ENCODE results near the gene LTB.

Gene LTB

DNA sequence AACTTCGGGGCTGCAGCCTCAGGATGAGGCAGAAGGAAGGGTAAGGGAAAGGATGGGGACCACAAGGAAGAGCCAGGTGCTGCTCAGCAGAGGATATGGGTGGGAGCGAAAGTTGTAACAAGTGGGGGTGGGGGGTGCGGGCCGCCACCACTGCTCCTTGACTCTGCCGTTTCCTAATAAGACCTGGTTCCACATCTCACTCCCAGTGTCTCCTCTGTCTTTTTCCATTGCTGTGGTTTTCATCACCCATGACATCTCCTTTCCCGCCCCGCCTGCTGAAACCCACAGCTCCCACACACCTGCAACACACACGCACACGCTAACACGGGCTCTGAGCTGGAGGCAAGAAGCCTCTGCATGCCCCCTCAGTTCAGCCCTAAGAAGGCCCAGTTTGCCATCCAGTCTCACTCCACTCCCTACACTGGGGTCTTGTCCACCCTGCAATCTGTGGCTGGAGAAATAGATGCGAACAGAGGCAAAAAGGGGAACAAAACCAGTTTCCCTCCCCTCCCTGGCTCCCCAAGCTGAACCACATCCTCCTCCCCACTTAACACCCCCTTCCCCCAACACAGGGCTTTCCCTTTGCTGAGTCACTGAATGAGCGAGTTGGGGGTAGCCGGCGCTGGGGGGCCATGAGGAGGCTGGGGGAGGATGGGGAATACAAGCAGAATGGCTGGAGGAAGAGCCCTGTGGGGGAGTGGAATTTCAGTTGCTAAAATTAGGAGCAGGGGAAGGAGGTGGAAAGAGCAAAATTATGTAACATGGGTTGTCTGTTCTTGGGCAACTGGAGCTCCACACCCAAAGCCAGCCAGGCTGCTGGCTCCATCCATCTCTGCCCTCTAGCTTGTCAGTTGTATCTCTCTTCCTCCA, 23.4 kb downstream of the LTB start:
- Histone ChIP-seq H3K36me3 (ENCODE audit: low read depth) (peaks cover 54% of the 10 kb centered on the region), H3K9me3 (ENCODE audit: severe bottlenecking) (no peaks in the 10 kb centered on the region), H3K27me3 (ENCODE audit: insufficient read depth, poor library complexity, severe bottlenecking) (no peaks in the 10 kb centered on the region), H3K4me1 (ENCODE audit: insufficient read depth, poor library complexity, severe bottlenecking) (peaks cover 27% of the 10 kb centered on the region), H3K27ac (ENCODE audit: poor library complexity, severe bottlenecking) (peak overlapping the region; percentile 72), H3K4me3 (ENCODE audit: severe bottlenecking) (no peak overlapping the region)
- ATAC-seq (ENCODE audit: low read depth) (no peak), DNase-seq (ENCODE audit: low spot score) (no peak)
- TF ChIP-seq, protein P1, sequence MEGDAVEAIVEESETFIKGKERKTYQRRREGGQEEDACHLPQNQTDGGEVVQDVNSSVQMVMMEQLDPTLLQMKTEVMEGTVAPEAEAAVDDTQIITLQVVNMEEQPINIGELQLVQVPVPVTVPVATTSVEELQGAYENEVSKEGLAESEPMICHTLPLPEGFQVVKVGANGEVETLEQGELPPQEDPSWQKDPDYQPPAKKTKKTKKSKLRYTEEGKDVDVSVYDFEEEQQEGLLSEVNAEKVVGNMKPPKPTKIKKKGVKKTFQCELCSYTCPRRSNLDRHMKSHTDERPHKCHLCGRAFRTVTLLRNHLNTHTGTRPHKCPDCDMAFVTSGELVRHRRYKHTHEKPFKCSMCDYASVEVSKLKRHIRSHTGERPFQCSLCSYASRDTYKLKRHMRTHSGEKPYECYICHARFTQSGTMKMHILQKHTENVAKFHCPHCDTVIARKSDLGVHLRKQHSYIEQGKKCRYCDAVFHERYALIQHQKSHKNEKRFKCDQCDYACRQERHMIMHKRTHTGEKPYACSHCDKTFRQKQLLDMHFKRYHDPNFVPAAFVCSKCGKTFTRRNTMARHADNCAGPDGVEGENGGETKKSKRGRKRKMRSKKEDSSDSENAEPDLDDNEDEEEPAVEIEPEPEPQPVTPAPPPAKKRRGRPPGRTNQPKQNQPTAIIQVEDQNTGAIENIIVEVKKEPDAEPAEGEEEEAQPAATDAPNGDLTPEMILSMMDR (IDR thresholded peaks at IDR 0.05; ENCODE audit: poor library complexity, severe bottlenecking), result no peak

DNA sequence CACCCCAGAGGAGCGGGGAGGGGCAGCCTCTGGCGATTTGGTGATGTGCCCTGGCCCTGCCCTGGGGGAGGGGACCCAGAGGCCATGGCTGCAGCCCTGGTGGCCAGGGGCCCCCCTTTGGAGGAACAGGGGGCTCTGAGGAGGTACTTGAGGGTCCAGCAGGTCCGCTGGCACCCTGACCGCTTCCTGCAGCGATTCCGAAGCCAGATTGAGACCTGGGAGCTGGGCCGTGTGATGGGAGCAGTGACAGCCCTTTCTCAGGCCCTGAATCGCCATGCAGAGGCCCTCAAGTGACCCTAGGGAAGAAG, 24.0 kb downstream of the LTB start:
- ATAC-seq (ENCODE audit: low read depth), result no peak
- Histone ChIP-seq H3K36me3 (ENCODE audit: low read depth) (peaks cover 60% of the 10 kb centered on the region), H3K4me3 (ENCODE audit: severe bottlenecking) (no peak overlapping the region), H3K4me1 (ENCODE audit: insufficient read depth, poor library complexity, severe bottlenecking) (peaks cover 24% of the 10 kb centered on the region), H3K27ac (ENCODE audit: poor library complexity, severe bottlenecking) (no peak overlapping the region), H3K27me3 (ENCODE audit: insufficient read depth, poor library complexity, severe bottlenecking) (no peaks in the 10 kb centered on the region), H3K9me3 (ENCODE audit: severe bottlenecking) (no peaks in the 10 kb centered on the region)
- DNase-seq (ENCODE audit: low spot score), result no peak
- TF ChIP-seq, protein P1 (IDR thresholded peaks at IDR 0.05; ENCODE audit: poor library complexity, severe bottlenecking), result no peak

DNA sequence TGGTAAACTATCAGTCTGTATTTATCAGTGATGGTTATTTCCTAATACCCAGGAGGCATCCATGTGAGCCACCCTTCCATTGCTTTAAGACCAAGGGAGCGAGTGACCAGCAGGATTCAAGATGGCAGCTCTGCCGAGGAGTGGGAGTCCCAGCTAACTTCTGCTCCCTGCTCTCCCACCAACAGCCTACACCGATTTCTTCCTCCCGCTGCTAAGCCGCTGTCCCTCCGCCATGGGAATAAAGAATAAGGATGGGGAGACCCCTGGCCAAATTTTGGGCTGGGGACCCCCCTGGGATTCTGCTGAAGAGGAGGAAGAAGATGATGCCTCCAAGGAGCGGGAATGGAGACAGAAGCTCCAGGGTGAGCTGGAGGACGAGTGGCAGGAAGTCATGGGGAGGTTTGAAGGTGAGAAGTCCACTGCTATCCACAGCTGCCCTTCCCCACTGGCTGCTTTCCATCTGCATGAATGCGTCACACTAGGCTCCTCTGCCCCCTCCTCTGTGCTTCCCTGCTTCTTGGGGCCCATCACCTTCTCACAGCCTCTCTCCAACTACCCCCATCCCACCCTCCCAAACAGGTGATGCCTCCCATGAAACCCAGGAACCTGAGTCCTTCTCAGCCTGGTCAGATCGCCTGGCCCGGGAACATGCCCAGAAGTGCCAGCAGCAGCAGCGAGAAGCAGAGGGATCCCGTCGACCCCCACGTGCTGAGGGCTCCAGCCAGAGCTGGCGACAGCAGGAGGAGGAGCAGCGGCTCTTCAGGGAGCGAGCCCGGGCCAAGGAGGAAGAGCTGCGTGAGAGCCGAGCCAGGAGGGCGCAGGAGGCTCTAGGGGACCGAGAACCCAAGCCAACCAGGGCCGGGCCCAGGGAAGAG, 24.5 kb downstream of the LTB start:
- H3K36me3 ChIP-seq (ENCODE audit: low read depth), result peaks cover 65% of the 10 kb centered on the region
- H3K4me1 ChIP-seq (ENCODE audit: insufficient read depth, poor library complexity, severe bottlenecking), result peaks cover 19% of the 10 kb centered on the region
- H3K27me3 ChIP-seq (ENCODE audit: insufficient read depth, poor library complexity, severe bottlenecking), result no peaks in the 10 kb centered on the region
- TF ChIP-seq, protein P1 (IDR thresholded peaks at IDR 0.05; ENCODE audit: poor library complexity, severe bottlenecking), result no peak
- H3K4me3 ChIP-seq (ENCODE audit: severe bottlenecking), result no peak overlapping the region
- ATAC-seq (ENCODE audit: low read depth) (no peak), DNase-seq (ENCODE audit: low spot score) (no peak)
- H3K27ac ChIP-seq (ENCODE audit: poor library complexity, severe bottlenecking), result no peak overlapping the region
- no peaks in the 10 kb centered on the region for H3K9me3 ChIP-seq (ENCODE audit: severe bottlenecking)

DNA sequence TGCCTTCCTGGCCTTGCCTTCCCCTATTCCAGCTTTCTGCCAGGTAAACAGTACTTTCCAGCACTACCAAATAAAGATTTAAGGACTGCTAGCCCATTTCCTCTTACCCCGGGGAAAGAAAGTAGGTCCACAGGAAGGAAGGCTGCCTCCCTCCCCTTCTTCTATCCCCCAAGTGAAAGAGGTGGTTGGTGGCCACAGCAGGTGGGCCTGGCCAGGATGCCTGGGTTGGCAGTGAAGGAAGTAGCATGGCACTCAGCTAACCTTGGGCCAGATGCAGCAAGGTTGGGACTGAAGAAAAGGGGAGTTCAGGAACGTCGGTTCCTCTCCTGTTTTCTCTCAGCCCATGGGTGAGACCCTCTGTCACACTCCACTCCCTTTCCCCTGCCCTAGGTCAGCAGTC, 25.9 kb downstream of the LTB start:
- DNase-seq (ENCODE audit: low spot score) (no peak), ATAC-seq (ENCODE audit: low read depth) (no peak)
- TF ChIP-seq, protein P1 (IDR thresholded peaks at IDR 0.05; ENCODE audit: poor library complexity, severe bottlenecking), result no peak
- Histone ChIP-seq H3K27me3 (ENCODE audit: insufficient read depth, poor library complexity, severe bottlenecking) (no peaks in the 10 kb centered on the region), H3K4me3 (ENCODE audit: severe bottlenecking) (no peak overlapping the region), H3K36me3 (ENCODE audit: low read depth) (peaks cover 76% of the 10 kb centered on the region), H3K4me1 (ENCODE audit: insufficient read depth, poor library complexity, severe bottlenecking) (peaks cover 19% of the 10 kb centered on the region), H3K9me3 (ENCODE audit: severe bottlenecking) (no peaks in the 10 kb centered on the region), H3K27ac (ENCODE audit: poor library complexity, severe bottlenecking) (no peak overlapping the region)
